ENCODE data around the gene MAP4K4. TPM values are rescaled to one million over a fixed set of nuclear protein-coding genes. Genes with fewer than 3 reads are reported as not detected.

MAP4K4 gene
- total RNA-seq, 2 experiments from 2014 or later, result 25.2 to 25.8 TPM

DNA sequence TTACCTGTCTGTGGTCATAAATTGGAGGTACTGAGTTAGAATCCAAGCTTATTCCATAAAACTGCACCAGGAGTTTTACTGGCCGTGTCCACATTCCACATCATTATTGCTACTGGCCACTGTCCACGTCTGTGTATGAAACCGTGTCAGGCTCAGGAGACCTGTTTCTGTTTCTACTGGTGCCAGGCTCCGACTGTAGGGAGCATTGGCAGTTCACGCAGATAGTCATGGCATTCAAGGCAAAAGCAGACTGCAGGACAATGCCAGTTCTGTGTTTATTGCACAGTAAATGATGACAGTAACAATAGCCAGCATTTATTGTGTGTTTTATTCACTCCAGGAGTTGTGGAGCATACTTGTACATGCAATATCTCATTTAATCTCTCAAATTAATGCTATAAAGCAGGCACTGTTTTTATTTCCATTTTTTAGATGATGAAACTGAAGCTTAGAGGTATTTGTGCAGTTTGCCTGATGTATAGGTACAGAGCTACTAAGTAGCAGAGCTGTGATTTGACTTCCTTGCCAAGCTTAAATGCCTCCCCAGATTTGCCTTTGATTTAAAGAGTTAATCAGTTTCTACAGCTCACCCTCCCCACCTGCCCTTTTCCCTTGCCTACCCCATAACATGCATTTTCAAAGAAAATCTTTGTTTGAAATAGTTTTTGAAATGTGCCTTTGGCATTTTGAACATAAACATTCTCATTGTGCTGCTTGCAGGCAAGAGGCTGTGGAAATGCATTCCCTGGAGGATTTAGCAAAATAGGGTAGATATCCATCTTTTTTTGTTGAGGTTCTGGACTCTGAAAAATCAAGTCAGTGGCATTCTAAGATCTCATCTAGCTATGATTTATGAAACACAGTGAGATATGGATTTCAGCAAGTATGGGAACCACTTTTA is 55.5 kb downstream of the MAP4K4 start:
- CTCF ChIA-PET, result no interaction called here
- POLR2A ChIA-PET, result no interaction called here

- POLR2A ChIA-PET, result no interaction called here
- CTCF ChIA-PET, result no interaction called here
These were observed 56.4 kb downstream of the MAP4K4 start for GRCh38 chr2:101753720-101754490.

- CTCF ChIA-PET, result no interaction called here
- POLR2A ChIA-PET, result no interaction called here
These were observed 57.1 kb downstream of the MAP4K4 start for GRCh38 chr2:101754618-101755017.

GRCh38 chr2:101756266-101756665 is 58.8 kb downstream of the MAP4K4 start:
- ChIA-PET POLR2A (interaction anchor here (0.7 kb wide), 1 partner anchor 46 kb away, joined by 4 read pairs; no protein-coding TSS in a partner anchor), CTCF (interaction anchor here (1.1 to 1.3 kb wide), 2 partner anchors 12 to 264 kb away, joined by 4 read pairs; no protein-coding TSS in a partner anchor)

DNA sequence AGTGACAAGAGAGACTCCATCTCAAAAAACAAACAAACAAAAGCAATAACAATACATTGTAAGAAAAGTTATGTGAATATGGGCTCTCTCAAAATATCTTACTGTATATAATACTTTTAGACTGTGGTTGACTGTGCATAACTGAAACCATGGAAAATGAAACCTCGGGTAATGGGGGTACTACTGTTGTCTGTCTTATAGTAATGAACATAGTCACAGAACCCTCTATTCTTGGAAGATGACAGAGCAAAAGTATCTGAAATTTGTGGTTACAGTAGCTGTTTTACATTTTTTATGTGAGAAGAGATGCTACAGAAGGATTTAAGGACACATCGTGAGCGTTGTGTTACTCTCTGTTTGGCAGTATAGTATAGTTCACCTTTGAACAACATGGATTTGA is 60.5 kb downstream of the MAP4K4 start:
- CTCF ChIA-PET, result interaction anchor here (0.9 kb wide), 1 partner anchor 52 kb away, joined by 3 read pairs; no protein-coding TSS in a partner anchor
- POLR2A ChIA-PET, result interaction anchor here (1.4 kb wide), 1 partner anchor 54 kb away, joined by 5 read pairs; no protein-coding TSS in a partner anchor

DNA sequence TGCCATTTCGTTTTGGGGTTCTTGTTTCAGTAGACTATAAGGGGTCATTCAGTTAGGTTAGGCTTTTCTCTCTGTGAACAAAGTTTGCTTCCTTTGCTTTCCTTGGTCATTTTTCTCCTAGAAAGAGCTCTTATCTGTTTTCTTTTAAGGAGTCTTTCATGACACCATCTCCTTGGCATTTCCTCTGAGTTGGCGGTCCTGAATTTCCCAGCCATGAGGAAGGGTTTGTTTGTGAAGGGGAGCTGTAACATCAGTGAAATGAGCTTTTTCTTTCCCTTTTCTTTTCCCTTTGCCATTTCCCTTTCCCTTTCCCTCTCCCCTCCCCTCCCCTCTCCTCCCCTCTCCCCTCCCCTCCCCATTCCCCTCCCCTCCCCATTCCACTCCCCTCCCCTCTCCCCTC is 61.7 kb downstream of the MAP4K4 start:
- ChIA-PET CTCF (interaction anchor here (0.9 kb wide), 1 partner anchor 10 kb away, joined by 3 read pairs; no protein-coding TSS in a partner anchor), POLR2A (interaction anchor here (0.5 kb wide), 1 partner anchor 34 kb away, joined by 3 read pairs; no protein-coding TSS in a partner anchor)

DNA sequence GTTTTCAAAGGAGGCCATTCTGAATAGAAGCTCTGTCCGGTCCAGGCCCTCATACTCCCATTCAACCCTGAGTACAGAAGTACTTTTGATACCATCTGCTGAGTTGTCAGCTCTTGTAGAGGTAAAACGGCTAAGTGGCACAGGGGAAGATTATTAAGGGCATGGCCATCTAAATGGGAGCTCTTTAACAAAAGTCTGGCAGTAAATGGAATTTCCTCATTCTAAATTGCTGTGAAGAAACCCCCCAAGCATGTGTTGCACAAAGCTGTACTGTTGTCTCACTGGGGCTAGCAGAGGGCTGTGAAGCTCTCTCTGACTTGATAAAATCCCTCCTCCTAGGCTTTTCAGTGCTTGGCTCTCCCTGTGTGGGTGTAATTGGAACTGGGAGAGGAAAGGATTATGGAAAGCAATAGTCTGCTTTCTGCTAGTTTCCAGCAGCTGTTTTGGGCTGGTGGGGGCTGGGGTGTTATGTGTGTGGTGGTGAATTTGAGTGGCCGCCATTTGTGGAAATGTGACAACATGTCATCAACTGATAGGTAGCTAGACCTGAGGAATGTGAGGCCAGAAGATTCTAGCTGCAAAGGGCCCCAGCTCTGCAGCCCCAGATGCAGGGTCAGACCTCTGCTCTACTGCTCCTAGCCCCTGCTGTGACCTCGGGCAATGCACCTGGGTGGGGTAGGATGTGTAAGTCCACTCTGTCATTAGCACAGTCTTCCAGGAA is 65.1 kb downstream of the MAP4K4 start:
- CTCF ChIA-PET, result no interaction called here

GRCh38 chr2:101763496-101764333 is 66.2 kb downstream of the MAP4K4 start:
- POLR2A ChIA-PET, result no interaction called here
- CTCF ChIA-PET, result no interaction called here

More for the DNA sequence above, 65.1 kb downstream of the MAP4K4 start:
- POLR2A ChIA-PET, result no interaction called here

DNA sequence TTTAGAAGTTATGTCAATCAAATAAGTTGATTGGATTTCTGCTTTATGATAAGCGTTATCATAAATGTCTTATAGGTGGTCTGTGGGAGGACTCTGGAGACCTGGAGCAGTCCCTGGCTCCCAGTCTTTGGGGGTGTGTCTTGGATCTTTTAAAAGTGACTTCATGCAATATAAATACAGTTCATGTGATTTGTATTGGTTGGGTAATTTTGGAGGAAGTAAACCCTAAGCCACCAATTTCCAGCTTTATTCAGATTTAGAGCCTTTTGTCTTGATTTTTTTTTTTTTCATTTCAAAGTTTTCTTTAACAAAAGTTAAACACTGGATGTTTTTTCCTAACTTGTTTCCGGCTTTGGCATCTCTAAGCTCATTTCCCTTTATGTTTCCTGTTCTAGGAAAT is 68.8 kb downstream of the MAP4K4 start:
- POLR2A ChIA-PET, result no interaction called here
- CTCF ChIA-PET, result no interaction called here

DNA sequence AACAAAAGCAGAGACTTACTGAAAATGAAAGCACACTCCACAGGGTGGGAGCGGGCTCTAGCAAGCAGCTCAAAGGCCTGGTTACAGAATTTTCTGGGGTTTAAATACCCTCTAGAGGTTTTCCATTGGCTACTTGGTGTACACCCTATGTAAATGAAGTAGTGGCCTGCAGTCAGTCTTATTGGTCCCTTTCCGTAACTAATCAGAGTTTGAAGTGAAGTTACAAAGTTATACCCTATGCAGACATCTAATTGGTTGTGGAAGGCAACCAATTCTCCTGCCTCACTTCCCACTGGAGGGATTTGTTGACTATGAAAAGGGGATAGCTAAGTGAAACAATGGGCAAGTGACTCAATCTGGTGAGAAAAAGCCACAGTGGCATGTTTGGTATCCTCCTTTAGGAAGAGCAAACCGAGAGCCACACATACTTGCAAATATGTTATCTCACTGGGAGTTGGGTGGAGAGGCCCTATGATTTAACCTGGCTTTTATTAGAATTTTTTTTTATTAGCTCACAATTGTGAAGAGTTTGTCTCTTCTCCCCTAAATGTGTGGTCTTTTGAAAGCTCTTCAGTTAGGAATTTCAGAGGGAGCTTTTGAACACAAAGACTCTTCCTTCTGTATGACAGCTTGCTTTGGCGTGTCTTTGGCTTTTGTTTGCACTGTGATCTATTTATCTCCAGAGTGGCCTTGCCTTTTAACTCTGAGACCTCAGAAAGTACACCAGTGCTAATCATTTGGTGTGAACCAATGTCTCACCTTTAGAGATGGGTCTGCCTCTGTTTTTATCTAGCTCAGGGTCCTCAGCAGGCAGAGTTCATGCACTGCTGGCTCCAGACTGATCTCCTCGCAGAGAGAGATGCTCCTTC is 69.6 kb downstream of the MAP4K4 start:
- ChIA-PET CTCF (interaction anchor here (1.3 kb wide), 1 partner anchor 15 kb away, joined by 4 read pairs; no protein-coding TSS in a partner anchor), POLR2A (no interaction called here)

DNA sequence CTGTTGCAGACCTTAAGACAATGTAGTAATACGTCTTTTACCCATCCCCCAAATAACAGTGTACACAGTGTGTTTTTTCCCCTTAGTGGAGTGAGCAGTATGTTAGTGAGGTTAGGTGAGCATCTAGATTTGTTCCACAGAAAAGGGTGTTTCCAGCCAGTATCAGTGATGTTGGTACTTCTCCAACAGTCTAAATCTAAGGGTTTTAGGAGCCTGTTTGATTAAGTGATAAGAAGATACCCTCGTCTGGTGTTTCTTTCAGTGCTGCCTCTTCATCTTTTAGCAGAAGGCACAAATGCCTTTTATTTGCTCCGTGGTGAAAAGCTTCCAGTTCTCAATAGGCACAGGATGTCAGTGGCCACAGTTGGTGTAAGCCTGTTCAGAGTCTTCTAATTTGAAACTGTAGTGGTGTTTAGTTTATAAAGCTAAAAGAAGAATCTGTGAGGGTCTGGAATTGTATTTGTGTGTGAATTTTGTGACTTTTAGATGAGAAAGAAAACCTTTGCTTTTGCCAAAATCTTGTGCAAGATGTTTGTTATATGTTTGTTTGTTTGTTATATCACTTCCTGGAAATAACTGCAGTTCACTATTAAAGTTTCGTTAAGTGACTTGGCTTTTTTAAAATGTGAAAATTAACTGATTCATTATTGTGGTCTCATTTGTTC is 71.2 kb downstream of the MAP4K4 start:
- ChIA-PET CTCF (interaction anchor here (1.0 to 1.1 kb wide), 2 partner anchors 10 to 11 kb away, joined by 3 read pairs; no protein-coding TSS in a partner anchor), POLR2A (no interaction called here)

DNA sequence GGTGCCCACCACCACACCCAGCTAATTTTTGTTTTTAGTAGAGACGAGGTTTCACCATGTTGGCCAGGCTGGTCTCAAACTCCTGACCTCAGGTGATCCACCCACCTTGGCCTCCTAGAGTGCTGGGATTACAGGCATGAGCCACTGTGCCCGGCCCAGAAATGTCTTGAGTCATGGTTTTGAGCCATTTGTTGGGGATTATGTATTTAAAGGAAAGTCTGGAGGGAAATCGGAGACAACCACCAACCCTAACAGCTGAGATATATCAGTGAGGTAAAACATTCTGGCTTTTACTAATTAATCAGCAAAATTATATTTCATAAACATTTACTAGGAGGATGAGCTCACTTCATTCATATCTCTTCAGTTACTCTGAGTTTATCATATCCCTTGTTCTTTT is 72.2 kb downstream of the MAP4K4 start:
- POLR2A ChIA-PET, result interaction anchor here (0.7 to 1.0 kb wide), 2 partner anchors 24 to 461 kb away, joined by 3 to 10 read pairs; partner anchors contain the start of gene RNF149
- CTCF ChIA-PET, result interaction anchor here (0.7 to 1.5 kb wide), 3 partner anchors 11 to 524 kb away, joined by 3 read pairs; no protein-coding TSS in a partner anchor

- ChIA-PET POLR2A (interaction anchor here (1.0 kb wide), 1 partner anchor 462 kb away, joined by 3 read pairs; the partner anchor contains the start of gene RNF149), CTCF (interaction anchor here (1.4 to 1.5 kb wide), 2 partner anchors 25 to 352 kb away, joined by 3 to 4 read pairs; no protein-coding TSS in a partner anchor)
These were observed 73.2 kb downstream of the MAP4K4 start for GRCh38 chr2:101770726-101771125.

GRCh38 chr2:101771227-101771902 is 73.9 kb downstream of the MAP4K4 start:
- CTCF ChIA-PET, result interaction anchor here (1.4 to 1.5 kb wide), 2 partner anchors 26 to 352 kb away, joined by 3 to 4 read pairs; no protein-coding TSS in a partner anchor
- POLR2A ChIA-PET, result no interaction called here

DNA sequence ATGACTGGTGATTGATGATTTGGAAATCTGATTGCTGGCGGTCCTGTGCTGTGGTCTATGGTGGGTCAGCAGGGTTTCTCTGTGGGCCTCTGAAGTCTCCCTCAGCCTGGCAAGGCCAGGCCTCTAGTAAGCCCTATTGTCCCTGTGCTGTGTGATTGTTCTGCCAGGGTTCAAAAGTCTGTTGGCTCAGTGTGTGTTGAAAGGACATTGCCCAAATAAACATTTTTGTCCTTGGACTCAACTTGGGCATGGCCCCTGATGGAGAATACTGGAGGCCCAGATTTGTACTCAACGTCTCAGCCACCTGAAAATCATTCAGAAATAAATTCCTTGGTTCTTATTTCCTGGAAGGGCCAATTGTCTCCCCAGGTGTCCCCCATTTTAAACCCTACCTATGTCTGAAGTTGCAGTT is 74.4 kb downstream of the MAP4K4 start:
- ChIA-PET CTCF (interaction anchor here (1.4 kb wide), 1 partner anchor 26 kb away, joined by 4 read pairs; no protein-coding TSS in a partner anchor), POLR2A (no interaction called here)

DNA sequence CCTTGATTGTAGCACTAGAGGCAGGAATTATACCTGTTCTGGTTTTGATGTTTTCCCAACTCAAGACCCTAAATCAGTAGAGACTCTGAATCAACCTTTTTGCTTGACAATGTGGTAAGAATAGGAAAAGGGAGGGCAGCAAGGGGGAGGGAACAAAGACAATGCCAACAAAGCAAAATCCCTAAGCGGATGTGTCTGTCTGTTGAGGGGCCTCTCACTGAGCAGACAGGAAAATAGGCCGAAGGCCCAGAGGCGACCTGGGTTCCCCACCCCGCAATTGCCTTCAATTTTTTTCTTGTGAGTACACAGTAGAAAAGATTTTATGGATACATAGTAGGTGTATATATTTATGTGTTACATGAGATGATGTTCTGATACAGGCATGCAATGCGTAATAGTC is 75.6 kb downstream of the MAP4K4 start:
- ChIA-PET CTCF (no interaction called here), POLR2A (no interaction called here)

Data from activated CD8-positive, alpha-beta memory T cell treated with anti-CD3 and anti-CD28 coated beads for 36 hours (primary cell).